Activated CD4-positive, alpha-beta T cell treated with anti-CD3 and anti-CD28 coated beads, Interleukin-2, amount 50 U/mL, for 24 hours (primary cell): ENCODE data around the gene AGPS.
"Not testable (repeated sequence)": the region's sequence is repeated elsewhere in the genome, so short reads cannot be mapped to it uniquely, and the experiment has no call there.

ENCODE experiments used
- DNase-seq, 2 donors: peaks; one replicate each; pipeline ENCODE4 v3.0.0-alpha.2; 2020; ENCODE audit warnings: low read depth in 1 of 2, low spot score in 1 of 2

The AGPS gene

GRCh38 chr2:177467646-177468045, 75.1 kb downstream of the AGPS start:
- no peak for DNase-seq

- DNase-seq: no peak
Measured at GRCh38 chr2:177471990-177472389, 79.4 kb downstream of the AGPS start.

- DNase-seq: no peak
Measured at GRCh38 chr2:177474301-177474700, 81.7 kb downstream of the AGPS start.

DNA sequence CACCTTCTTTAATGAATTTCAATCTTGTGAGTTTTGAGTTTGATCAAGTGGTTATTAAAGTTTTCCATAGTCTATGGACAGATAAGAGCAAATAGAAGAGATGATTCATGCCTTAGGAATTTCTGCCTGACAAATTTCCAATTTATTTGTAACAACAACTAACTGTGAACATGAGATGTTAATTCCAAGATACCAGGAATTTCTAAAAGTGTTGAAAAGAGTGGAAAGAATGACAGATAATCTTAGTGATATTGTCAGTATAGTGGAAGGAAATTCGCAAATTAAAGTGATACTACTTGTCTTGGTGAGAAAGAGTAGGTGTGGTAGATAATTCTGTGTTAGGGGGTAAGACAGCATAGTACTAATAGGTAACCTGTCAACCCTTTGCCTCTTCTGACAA, 82.4 kb downstream of the AGPS start:
- DNase-seq: no peak

DNA sequence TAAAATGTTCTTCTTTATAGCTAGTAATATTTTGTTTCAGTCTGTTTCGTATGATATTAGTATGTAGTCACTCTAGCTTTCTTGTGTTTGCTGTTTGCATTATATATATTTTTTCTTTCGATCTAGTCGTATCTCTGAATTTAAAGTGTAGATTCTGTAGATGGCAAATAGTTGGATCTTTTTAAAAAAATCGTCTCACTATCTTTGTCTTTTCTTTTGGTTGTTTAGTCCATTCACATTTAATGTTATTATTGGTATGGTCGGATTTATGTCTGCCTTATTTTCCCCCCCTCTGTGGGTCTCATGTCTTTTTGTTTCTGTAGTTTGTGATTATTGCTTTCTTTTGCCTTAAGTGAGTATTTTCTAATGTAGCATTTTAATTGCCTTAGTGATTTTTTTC, 84.3 kb downstream of the AGPS start:
- DNase-seq: no peak

GRCh38 chr2:177478029-177478428, 85.5 kb downstream of the AGPS start:
- DNase-seq: no peak

DNA sequence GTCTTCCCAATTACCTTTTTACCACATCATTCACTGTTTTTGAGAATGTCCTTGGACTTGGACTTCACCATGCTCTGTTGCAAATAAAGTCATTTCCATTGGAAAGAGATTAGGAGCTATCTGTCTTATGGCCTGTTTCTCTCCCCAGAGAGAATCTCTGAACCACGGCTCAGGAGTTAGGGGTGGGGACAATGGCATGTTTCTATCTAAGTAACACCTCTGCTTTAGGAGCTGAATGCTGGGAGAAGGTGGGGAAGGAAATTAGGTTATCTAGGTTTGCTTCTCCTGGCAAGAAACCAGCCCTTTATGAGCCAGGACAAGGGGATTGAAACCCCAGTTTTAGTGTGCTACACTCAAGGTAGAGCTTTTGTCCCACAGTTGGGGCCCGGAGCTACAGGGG, 86.3 kb downstream of the AGPS start:
- no peak for DNase-seq

DNA sequence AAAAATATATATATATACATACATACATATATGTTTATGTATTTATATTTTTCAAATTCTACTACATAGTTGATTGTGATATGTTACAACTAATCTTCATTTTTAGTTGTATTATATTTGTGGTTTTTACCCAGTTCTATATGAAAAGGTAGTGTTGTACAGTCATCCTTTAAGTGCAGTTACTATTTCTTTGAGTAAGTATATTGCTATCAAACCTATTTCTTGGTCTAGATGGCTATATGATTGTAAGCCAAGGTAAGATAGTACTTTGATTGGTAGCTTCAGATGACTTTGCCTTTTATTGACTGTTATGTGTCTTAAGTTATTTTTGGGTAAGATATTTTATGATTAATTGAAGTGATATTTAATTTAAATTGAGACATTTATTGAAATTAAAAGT, 89.6 kb downstream of the AGPS start:
- DNase-seq: no peak

DNA sequence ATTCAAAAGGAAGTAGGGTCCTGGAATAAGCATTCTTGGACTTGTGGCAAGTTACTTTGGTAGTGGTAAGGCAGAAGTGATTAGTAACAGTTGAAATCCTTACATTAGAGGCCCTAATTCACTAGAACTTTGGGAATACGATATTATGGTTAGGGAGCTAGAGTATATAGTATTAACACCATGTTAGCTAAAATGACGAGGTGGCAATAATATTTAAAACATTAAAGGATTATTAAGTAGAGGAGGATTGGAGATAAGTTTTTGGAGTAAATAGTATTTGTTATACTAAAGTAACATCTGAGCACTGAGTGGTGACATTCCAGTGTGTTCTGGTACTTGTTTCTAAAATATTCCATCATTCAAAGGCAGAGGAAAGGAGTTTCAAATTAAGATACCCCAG, 91.0 kb downstream of the AGPS start:
- DNase-seq: no peak

- no peak for DNase-seq
Measured at GRCh38 chr2:177484180-177484795, 91.7 kb downstream of the AGPS start.

DNA sequence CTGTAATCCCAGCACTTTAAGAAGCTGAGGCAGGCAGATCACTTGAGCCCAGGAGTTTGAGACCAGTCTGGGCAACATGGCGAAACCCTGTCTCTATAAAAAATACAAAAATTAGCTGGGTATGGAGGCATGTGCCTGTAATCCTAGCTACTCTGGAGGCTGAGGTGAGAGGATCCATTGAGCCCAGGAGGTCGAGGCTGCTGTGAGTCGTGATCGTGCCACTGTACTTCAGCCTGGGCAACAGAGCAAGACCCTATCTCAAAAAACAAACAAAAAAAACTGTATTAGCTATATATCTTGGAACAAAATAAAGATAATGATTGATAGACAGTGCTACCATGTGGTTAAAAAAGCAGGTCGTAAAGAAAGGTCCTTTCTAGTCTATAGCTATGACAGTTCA, 93.1 kb downstream of the AGPS start:
- DNase-seq: not testable (repeated sequence)

- DNase-seq: no peak
Measured at GRCh38 chr2:177489719-177490301, 97.2 kb downstream of the AGPS start.

DNA sequence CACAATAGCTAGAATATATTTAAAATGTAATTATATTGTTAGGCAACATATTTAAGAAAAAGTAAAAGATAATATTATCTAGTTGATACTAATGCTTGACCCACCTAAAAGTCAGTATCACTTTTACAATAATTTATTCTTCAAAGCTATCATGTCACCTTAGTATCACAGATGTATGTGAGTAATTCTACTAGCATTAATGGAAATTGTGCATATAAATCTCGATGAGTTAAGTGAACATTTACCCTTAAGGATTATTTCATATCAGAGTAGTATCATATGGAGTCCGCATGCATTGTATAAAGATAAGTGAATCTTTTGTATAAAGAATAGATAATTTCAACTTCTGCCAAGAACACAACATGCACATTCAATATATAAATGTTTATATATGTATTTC, 103.4 kb downstream of the AGPS start:
- DNase-seq: no peak

- DNase-seq: no peak
Measured at GRCh38 chr2:177496921-177497320, 104.3 kb downstream of the AGPS start.

DNA sequence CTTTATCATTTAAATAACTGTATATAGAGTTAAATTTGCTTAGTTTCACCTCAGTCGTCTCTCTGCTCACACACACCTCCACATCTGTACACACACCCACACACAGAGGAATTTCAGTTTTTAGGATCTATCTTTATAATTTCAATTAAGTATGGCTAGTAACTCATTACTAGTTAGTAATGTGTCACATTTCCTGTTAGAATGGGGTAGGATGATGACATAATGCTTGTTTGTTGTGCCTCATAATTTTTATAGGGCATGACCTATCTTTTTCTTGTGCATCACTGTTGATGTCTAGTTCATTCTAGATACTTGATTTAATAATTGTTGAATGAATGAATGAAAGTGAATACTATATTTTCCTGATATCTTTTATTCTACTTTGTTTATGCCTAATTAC, 108.6 kb downstream of the AGPS start:
- no peak for DNase-seq

DNA sequence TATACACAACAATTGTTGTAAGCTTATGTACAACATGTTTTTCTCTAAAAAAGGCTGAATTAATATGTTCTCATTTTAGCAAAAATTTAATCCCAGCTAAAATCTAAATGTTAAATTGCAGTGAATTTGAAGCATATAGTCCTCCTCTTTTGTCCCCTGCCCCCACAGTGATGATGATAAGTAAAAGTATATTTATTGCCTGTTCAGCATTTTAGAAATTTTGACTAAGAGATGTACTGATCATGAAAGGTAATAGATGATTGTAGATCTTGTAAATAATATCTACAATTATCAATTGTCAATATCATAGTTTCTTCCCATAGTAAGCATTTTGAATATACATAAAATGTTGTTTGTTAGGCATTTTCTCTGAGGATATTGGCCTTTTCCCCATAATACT, 113.9 kb downstream of the AGPS start:
- no peak for DNase-seq

DNA sequence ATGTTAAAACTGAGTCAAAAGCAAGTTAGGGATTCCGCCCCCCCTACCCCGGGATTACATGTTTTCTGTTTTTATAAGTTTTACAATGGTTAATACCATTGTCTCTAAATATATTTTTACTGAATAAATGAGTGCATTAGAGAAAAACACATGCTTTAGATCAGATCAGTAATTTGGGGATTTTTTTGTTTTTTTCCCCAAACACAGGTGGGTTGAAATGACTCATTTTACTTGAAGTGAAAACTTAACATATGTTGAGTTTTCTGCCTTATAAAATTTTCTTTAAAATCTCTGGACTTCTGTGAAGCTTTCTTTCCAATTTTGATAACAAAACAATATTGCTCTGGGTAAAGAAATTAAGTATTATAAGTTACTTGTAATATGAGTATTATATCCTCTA, 114.4 kb downstream of the AGPS start:
- no peak for DNase-seq

DNA sequence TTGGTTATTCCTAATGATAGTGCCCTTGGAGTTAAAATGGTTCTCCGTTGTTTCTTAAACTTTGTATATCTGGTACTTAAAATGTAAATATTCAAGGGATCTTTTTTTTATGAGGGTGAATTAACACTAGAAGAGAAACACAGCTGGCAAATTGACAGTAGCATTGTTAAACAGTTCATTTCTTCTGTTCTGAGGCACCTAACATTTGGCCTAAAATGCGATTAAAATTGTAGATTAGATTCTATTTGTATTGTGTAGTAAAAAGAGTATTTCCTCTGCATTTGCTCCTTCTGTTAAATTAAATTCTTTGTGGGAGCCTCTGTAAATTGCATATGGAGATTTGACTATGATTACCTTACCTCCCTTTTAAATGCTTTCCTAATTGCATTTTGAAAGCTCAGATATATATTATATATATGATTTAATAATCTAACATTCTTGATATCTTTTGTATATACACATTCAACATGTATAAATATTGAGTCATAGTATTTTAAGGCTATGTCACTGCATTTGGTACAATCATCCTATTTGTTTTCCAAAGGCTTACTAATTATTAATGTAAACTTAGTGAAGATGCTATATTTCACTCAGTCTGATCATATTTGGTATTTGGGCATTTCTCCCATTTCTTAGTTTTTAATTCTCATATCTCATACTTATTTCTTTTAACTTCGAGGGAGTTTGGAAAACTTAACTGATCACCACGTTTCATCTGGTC, 124.4 kb downstream of the AGPS start:
- no peak for DNase-seq

- DNase-seq: no peak
Measured at GRCh38 chr2:177518754-177519153, 126.2 kb downstream of the AGPS start.

GRCh38 chr2:177519534-177520115, 127.1 kb downstream of the AGPS start:
- DNase-seq: no peak

DNA sequence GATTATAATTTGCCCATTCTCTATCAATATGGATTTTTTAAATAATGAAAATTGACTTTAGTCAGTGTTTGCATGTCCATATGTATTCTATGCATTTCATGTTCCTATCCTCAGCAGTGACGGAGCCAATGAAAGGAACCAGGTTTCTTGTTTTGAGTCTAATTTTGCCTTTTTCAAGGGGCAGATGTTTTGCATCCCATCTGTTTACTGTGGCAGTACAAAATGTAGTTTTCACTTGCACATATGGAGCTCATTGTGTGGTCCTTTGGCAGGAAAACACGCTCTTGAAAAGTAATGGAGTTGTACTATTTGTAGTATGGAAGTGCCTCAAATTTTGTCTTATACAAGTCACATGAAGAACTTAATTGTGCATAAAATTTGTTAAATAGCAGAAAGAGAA, 127.8 kb downstream of the AGPS start:
- no peak for DNase-seq

DNA sequence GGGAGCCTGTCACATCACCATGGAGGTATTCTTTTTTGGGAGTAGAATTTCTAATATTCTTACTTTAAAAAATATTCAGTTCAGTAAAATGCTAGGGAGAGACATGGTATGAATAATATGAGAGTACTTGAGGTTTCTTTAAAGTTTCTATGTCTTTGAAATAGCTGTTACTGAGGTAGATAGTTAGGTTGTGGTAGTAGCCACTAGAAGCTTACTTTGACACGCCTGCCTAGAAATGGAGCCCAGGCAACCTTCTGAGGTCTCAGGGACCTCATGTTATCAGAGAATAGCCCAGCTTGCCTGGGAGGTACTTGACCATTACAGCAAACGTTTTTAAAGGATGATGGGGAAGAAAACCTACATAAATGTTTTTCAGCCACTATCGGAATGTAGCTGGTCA, 131.2 kb downstream of the AGPS start:
- DNase-seq: no peak
